ENCODE measurements around the gene TSACC. TPM values are rescaled to one million over a fixed set of nuclear protein-coding genes. Genes with fewer than 3 reads are reported as not detected.

TSACC gene
- total and polyA plus RNA-seq, 9 of the 15 experiments (the other 6 are each of a cell fraction or from before 2014, with no cell fraction given): 0.45 to 7.4 (median 2.6) TPM

- TF ChIP-seq CEBPG (CRISPR knock-in tag; IDR thresholded peaks at IDR 0.05) (peak; percentile 25; the same call in 1 of the 2 replicates), CEBPG (tag; conservative IDR thresholded peaks at IDR 0.05 in 1 of 2, IDR thresholded peaks at IDR 0.05 in 1 of 2) (no peak), RNF2 (IDR thresholded peaks at IDR 0.05) (peak; percentile 70; the same call in 1 of the 2 replicates), KDM1A (IDR thresholded peaks at IDR 0.05) (no peak), CBX3 (IDR thresholded peaks at IDR 0.05; ENCODE audit: borderline replicate concordance in 1 of 2, low read length in 2 of 2) (peak in 1 of 2 experiments; percentile 13; a peak in 1 of 3 replicates), MBD1 (CRISPR knock-in tag; IDR thresholded peaks at IDR 0.05) (no peak), CBFB (CRISPR knock-in tag; IDR thresholded peaks at IDR 0.05) (peak; percentile 82; the same call in 1 of the 2 replicates), MTF1 (CRISPR knock-in tag; IDR thresholded peaks at IDR 0.05; ENCODE audit: borderline replicate concordance) (no peak), ZNF124 (CRISPR knock-in tag; IDR thresholded peaks at IDR 0.05) (no peak), CBX1 (IDR thresholded peaks at IDR 0.05; ENCODE audit: low read depth) (no peak), LARP7 (IDR thresholded peaks at IDR 0.05) (no peak), XRCC4 (IDR thresholded peaks at IDR 0.05; ENCODE audit: extremely low read depth, insufficient read depth, insufficient read length) (no peak), SMARCA4 (IDR thresholded peaks at IDR 0.05) (no peak), E2F3 (CRISPR knock-in tag; IDR thresholded peaks at IDR 0.05) (0 out of 2 replicates have a peak, but pooled peaks have one; percentile 30), ZNF511 (CRISPR knock-in tag; IDR thresholded peaks at IDR 0.05) (no peak; the same call in 1 of the 2 replicates)
- TF ChIP-seq, protein P1, sequence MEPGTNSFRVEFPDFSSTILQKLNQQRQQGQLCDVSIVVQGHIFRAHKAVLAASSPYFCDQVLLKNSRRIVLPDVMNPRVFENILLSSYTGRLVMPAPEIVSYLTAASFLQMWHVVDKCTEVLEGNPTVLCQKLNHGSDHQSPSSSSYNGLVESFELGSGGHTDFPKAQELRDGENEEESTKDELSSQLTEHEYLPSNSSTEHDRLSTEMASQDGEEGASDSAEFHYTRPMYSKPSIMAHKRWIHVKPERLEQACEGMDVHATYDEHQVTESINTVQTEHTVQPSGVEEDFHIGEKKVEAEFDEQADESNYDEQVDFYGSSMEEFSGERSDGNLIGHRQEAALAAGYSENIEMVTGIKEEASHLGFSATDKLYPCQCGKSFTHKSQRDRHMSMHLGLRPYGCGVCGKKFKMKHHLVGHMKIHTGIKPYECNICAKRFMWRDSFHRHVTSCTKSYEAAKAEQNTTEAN (CRISPR knock-in tag; IDR thresholded peaks at IDR 0.05): 0 out of 2 replicates have a peak, but pooled peaks have one; percentile 22
- TF ChIP-seq, protein P2, sequence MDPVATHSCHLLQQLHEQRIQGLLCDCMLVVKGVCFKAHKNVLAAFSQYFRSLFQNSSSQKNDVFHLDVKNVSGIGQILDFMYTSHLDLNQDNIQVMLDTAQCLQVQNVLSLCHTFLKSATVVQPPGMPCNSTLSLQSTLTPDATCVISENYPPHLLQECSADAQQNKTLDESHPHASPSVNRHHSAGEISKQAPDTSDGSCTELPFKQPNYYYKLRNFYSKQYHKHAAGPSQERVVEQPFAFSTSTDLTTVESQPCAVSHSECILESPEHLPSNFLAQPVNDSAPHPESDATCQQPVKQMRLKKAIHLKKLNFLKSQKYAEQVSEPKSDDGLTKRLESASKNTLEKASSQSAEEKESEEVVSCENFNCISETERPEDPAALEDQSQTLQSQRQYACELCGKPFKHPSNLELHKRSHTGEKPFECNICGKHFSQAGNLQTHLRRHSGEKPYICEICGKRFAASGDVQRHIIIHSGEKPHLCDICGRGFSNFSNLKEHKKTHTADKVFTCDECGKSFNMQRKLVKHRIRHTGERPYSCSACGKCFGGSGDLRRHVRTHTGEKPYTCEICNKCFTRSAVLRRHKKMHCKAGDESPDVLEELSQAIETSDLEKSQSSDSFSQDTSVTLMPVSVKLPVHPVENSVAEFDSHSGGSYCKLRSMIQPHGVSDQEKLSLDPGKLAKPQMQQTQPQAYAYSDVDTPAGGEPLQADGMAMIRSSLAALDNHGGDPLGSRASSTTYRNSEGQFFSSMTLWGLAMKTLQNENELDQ (CRISPR knock-in tag; IDR thresholded peaks at IDR 0.05; ENCODE audit: borderline replicate concordance): no peak
- TF ChIP-seq, protein P3, sequence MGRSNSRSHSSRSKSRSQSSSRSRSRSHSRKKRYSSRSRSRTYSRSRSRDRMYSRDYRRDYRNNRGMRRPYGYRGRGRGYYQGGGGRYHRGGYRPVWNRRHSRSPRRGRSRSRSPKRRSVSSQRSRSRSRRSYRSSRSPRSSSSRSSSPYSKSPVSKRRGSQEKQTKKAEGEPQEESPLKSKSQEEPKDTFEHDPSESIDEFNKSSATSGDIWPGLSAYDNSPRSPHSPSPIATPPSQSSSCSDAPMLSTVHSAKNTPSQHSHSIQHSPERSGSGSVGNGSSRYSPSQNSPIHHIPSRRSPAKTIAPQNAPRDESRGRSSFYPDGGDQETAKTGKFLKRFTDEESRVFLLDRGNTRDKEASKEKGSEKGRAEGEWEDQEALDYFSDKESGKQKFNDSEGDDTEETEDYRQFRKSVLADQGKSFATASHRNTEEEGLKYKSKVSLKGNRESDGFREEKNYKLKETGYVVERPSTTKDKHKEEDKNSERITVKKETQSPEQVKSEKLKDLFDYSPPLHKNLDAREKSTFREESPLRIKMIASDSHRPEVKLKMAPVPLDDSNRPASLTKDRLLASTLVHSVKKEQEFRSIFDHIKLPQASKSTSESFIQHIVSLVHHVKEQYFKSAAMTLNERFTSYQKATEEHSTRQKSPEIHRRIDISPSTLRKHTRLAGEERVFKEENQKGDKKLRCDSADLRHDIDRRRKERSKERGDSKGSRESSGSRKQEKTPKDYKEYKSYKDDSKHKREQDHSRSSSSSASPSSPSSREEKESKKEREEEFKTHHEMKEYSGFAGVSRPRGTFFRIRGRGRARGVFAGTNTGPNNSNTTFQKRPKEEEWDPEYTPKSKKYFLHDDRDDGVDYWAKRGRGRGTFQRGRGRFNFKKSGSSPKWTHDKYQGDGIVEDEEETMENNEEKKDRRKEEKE (IDR thresholded peaks at IDR 0.05; ENCODE audit: borderline replicate concordance in 1 of 2, control insufficient read depth in 1 of 2, low read depth in 2 of 2, low read length in 1 of 2): no peak
Observed at GRCh38 chr1:156338180-156338976, at the start of gene TSACC, which contains the start of gene CCT3 (continued).

Measured in K562 (cell line).